ENCODE results near the gene COL26A1. TPM values are rescaled to one million over a fixed set of nuclear protein-coding genes. Genes with fewer than 3 reads are reported as not detected.

The COL26A1 gene
- polyA plus RNA-seq, 1 donor (not counting 4 experiments of a cell fraction or from before 2014, with no cell fraction given) = not detected

DNA sequence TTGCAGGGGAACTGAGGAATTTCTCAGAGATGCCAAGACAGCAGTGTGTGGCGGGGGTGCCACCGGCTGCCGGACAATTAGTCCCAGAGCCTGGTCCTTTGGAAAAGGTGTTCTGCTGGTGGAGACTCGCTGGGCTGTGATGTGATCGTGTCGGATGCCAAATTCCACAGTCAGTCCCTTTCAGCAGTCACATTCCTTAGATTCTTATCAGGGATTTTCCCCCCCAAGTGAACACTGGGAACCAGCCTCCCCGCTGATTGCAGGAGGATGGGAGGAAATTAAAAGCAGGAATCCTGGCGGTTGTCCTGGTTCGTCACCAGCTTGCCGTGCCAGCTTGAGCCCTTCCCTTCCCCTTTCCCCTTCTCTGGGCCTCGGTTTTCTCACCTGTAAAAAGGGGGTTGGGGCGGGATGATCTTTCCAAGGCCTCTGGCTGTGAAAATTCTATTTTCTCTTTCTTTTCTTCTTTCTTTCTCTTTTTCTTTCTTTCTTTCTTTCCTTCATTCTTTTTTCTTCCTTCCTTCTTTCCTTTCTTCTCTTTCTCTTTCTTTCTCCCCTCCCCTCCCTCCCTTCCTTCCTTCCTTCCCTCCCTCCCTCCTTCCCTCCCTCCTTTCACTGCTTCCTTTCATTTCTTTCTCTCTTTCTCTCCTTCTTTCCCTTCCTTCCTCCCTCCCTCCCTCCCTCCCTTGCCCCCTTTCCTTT is 39.6 kb downstream of the COL26A1 start:
- no peaks in the 10 kb centered on the region for H4K20me1 ChIP-seq (ENCODE audit: control insufficient read depth, extremely low read depth, insufficient read depth, low read length)
- TF ChIP-seq, protein P1, sequence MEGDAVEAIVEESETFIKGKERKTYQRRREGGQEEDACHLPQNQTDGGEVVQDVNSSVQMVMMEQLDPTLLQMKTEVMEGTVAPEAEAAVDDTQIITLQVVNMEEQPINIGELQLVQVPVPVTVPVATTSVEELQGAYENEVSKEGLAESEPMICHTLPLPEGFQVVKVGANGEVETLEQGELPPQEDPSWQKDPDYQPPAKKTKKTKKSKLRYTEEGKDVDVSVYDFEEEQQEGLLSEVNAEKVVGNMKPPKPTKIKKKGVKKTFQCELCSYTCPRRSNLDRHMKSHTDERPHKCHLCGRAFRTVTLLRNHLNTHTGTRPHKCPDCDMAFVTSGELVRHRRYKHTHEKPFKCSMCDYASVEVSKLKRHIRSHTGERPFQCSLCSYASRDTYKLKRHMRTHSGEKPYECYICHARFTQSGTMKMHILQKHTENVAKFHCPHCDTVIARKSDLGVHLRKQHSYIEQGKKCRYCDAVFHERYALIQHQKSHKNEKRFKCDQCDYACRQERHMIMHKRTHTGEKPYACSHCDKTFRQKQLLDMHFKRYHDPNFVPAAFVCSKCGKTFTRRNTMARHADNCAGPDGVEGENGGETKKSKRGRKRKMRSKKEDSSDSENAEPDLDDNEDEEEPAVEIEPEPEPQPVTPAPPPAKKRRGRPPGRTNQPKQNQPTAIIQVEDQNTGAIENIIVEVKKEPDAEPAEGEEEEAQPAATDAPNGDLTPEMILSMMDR (optimal IDR thresholded peaks at IDR 0.05 in 1 of 3, IDR thresholded peaks at IDR 0.05 in 1 of 3, conservative IDR thresholded peaks at IDR 0.05 in 1 of 3; ENCODE audit: extremely low read depth in 1 of 3, insufficient read depth in 2 of 3, low read length in 3 of 3) = no peak
- TF ChIP-seq EZH2 (IDR thresholded peaks at IDR 0.05; ENCODE audit: low read length) = no peak
- DNase-seq (ENCODE audit: low read depth, low spot score) = no peak
- H3K79me2 ChIP-seq (ENCODE audit: control insufficient read depth, insufficient read depth, low read length) = no peaks in the 10 kb centered on the region
- no peak overlapping the region for H3K27ac ChIP-seq (ENCODE audit: control insufficient read depth, insufficient read depth, low read length)
- H3K9me3 ChIP-seq (ENCODE audit: control insufficient read depth, low read depth, low read length) = no peaks in the 10 kb centered on the region
- H3K9me1 ChIP-seq (ENCODE audit: control insufficient read depth, extremely low read depth, insufficient read depth, low read length) = no peaks in the 10 kb centered on the region
- H3K4me2 ChIP-seq (ENCODE audit: control insufficient read depth, extremely low read depth, insufficient read depth, low read depth, low read length) = peak overlapping the region; percentile 82
- peak overlapping the region in 1 of 3 experiments; percentile 36 for H3K4me3 ChIP-seq (ENCODE audit: control insufficient read depth in 2 of 3, extremely low read depth in 1 of 3, insufficient read depth in 2 of 3, low read depth in 1 of 3, low read length in 3 of 3)
- no peak overlapping the region for H3K9ac ChIP-seq (ENCODE audit: control insufficient read depth, extremely low read depth, insufficient read depth, low read length)
- peak; percentile 72 for FAIRE-seq
- dilution Hi-C loops (cut with MboI; ENCODE audit: extremely low pct_ligation_motif_present, low sequenced_read_pairs) = no loop called here
- no peaks in the 10 kb centered on the region for H3K36me3 ChIP-seq (ENCODE audit: control insufficient read depth in 2 of 2, extremely low read depth in 1 of 2, insufficient read depth in 2 of 2, low read length in 2 of 2)
- H2AFZ ChIP-seq (ENCODE audit: control insufficient read depth, low read length) = peak overlapping the region; percentile 13
- peaks cover 8% of the 10 kb centered on the region for H3K4me1 ChIP-seq (ENCODE audit: control insufficient read depth, extremely low read depth, insufficient read depth, low read length)
- peaks cover 3% of the 10 kb centered on the region for H3K27me3 ChIP-seq (ENCODE audit: control insufficient read depth, extremely low read depth, insufficient read depth, low read length)

DNA sequence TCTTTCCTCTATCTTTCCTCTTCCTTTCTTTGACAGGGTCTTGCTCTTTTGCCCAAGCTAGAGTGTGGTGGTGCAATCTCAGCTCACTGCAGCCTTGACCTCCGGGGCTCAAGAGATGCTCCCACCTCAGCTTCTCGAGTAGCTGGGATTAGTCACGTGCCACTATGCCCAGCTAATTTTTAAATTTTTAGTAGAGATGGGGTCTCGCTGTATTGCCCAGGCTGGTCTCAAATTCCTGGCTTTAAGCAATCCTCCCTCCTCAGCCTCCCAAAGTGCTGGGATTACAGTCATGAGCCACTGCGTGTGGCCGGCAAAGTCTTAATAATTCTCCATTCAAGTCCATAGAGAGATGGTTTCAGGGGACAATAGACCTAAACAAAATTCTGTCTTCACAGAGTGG is 40.2 kb downstream of the COL26A1 start:
- H3K27me3 ChIP-seq (ENCODE audit: control insufficient read depth, extremely low read depth, insufficient read depth, low read length) = peaks cover 3% of the 10 kb centered on the region
- no peak overlapping the region for H3K4me2 ChIP-seq (ENCODE audit: control insufficient read depth, extremely low read depth, insufficient read depth, low read depth, low read length)
- H2AFZ ChIP-seq (ENCODE audit: control insufficient read depth, low read length) = no peak overlapping the region
- TF ChIP-seq EZH2 (IDR thresholded peaks at IDR 0.05; ENCODE audit: low read length) = no peak
- TF ChIP-seq, protein P1 (optimal IDR thresholded peaks at IDR 0.05 in 1 of 3, IDR thresholded peaks at IDR 0.05 in 1 of 3, conservative IDR thresholded peaks at IDR 0.05 in 1 of 3; ENCODE audit: extremely low read depth in 1 of 3, insufficient read depth in 2 of 3, low read length in 3 of 3) = no peak
- dilution Hi-C loops (cut with MboI; ENCODE audit: extremely low pct_ligation_motif_present, low sequenced_read_pairs) = no loop called here
- no peaks in the 10 kb centered on the region for H3K9me3 ChIP-seq (ENCODE audit: control insufficient read depth, low read depth, low read length)
- H3K4me3 ChIP-seq (ENCODE audit: control insufficient read depth in 2 of 3, extremely low read depth in 1 of 3, insufficient read depth in 2 of 3, low read depth in 1 of 3, low read length in 3 of 3) = no peak overlapping the region
- H3K4me1 ChIP-seq (ENCODE audit: control insufficient read depth, extremely low read depth, insufficient read depth, low read length) = peaks cover 8% of the 10 kb centered on the region
- DNase-seq (ENCODE audit: low read depth, low spot score) = no peak
- no peak overlapping the region for H3K27ac ChIP-seq (ENCODE audit: control insufficient read depth, insufficient read depth, low read length)
- H3K79me2 ChIP-seq (ENCODE audit: control insufficient read depth, insufficient read depth, low read length) = no peaks in the 10 kb centered on the region
- H3K9ac ChIP-seq (ENCODE audit: control insufficient read depth, extremely low read depth, insufficient read depth, low read length) = no peak overlapping the region
- no peak for FAIRE-seq
- H3K36me3 ChIP-seq (ENCODE audit: control insufficient read depth in 2 of 2, extremely low read depth in 1 of 2, insufficient read depth in 2 of 2, low read length in 2 of 2) = no peaks in the 10 kb centered on the region
- H4K20me1 ChIP-seq (ENCODE audit: control insufficient read depth, extremely low read depth, insufficient read depth, low read length) = no peaks in the 10 kb centered on the region
- no peaks in the 10 kb centered on the region for H3K9me1 ChIP-seq (ENCODE audit: control insufficient read depth, extremely low read depth, insufficient read depth, low read length)

Measured in keratinocyte (primary cell).